NCI-H2171 treated with DMSO at 0.1 percent for 48 hours (cell line): ENCODE measurements around the gene RNASE7.

ENCODE experiments used
- DNase-seq: peaks from one replicate; lab custom pipeline; 2025; lab: John Stamatoyannopoulos, UW

Gene RNASE7

GRCh38 chr14:21068521-21069387 lies 26.6 kb downstream of the RNASE7 start:
- peak; percentile 91 for DNase-seq

- DNase-seq = peak; percentile 66
Observed at GRCh38 chr14:21069388-21070082, 27.4 kb downstream of the RNASE7 start.

- no peak for DNase-seq
Observed at GRCh38 chr14:21070083-21070609, 28.0 kb downstream of the RNASE7 start, which contains the start of gene ARHGEF40. Gene ARHGEF40 (plus strand): TSS chr14:21070304. CDS start chr14:21070397, 93 bp downstream.

GRCh38 chr14:21070610-21071224 lies 28.6 kb downstream of the RNASE7 start:
- peak; percentile 48 for DNase-seq

- peak; percentile 82 for DNase-seq
Observed at GRCh38 chr14:21071225-21072030, 29.3 kb downstream of the RNASE7 start.

- DNase-seq = peak; percentile 25
Observed at GRCh38 chr14:21072031-21072473, 29.9 kb downstream of the RNASE7 start.

GRCh38 chr14:21072781-21073339 lies 30.7 kb downstream of the RNASE7 start:
- no peak for DNase-seq

GRCh38 chr14:21073921-21074320 lies 31.8 kb downstream of the RNASE7 start:
- peak; percentile 30 for DNase-seq

GRCh38 chr14:21074398-21075272 lies 32.5 kb downstream of the RNASE7 start:
- peak; percentile 33 for DNase-seq

- DNase-seq = no peak
Observed at GRCh38 chr14:21075719-21076437, 33.7 kb downstream of the RNASE7 start.

- DNase-seq = no peak
Observed at GRCh38 chr14:21077672-21078071, 35.5 kb downstream of the RNASE7 start.

GRCh38 chr14:21078287-21078686 lies 36.1 kb downstream of the RNASE7 start:
- DNase-seq = no peak

GRCh38 chr14:21078726-21079125 lies 36.6 kb downstream of the RNASE7 start:
- DNase-seq = no peak

- no peak for DNase-seq
Observed at GRCh38 chr14:21081521-21082142, 39.5 kb downstream of the RNASE7 start.

GRCh38 chr14:21083565-21084325 lies 41.6 kb downstream of the RNASE7 start:
- DNase-seq = no peak

- DNase-seq = no peak
Observed at GRCh38 chr14:21084396-21084795, 42.2 kb downstream of the RNASE7 start.

GRCh38 chr14:21084998-21085853 lies 43.1 kb downstream of the RNASE7 start:
- DNase-seq = no peak
